CD1c-positive myeloid dendritic cell (primary cell): ENCODE data around the gene CUEDC2.

Experiments
- DNase-seq: peaks from one replicate; pipeline ENCODE4 v3.0.0-alpha.2; 2016; ENCODE audit errors: extremely low spot score

Gene CUEDC2

GRCh38 chr10:102432162-102432950 lies at the start of gene CUEDC2:
Gene CUEDC2 (minus strand): TSS chr10:102432574. CDS start chr10:102425188, 7,386 bp downstream.
- peak; percentile 98 for DNase-seq

DNA sequence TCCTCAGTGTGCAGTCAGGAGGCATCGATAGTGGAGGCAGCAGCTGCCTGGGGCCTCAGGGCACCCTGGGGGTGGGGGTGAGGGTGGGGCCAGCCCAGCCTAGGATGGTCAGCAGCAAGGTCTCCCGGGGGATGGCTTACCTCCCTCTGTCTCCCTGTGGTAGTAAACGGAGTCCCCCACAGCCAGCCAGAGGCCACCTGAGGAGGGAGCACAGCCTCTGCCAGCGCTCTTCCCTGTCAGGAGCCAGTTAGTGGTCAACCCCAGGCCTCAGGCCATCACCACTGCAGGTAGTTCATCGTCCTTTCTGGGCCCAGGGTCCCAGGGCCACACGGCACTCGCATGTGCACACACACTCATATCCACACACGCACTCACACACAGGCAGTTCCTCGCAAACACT lies 48.0 kb upstream of the CUEDC2 start:
- no peak for DNase-seq

- DNase-seq, result no peak
These were observed 47.3 kb upstream of the CUEDC2 start for GRCh38 chr10:102479651-102480050.

GRCh38 chr10:102476466-102477141 lies 44.2 kb upstream of the CUEDC2 start:
- no peak for DNase-seq

DNA sequence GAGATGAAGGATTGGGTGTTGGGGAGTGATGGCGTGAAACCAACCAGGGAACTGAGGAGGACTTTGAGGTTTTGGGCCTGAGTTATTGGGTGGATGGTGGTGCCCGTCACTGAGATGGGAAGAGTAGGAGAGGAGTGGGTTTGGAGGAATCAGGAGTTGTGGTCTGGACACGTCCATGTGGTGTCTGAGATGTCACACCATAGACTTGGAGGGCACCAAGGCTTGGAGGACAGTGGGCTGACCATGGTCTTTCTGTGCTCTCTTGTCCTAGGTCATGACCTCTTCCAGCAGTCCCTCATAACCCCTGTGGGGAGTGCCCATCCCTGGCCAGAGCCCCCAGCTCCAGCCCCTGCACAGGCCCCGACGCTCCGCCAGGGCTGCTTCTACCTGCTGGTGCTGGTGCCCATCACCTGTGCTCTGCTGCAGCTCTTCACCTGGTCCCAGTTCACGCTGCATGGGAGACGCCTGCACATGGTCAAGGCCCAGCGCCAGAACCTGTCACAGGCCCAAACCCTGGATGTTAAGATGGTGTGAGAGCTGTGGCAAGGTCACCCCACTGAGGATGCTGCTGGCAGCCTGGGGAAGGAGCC lies 43.2 kb upstream of the CUEDC2 start:
- no peak for DNase-seq

GRCh38 chr10:102473445-102474331 lies 41.3 kb upstream of the CUEDC2 start:
- DNase-seq, result no peak

DNA sequence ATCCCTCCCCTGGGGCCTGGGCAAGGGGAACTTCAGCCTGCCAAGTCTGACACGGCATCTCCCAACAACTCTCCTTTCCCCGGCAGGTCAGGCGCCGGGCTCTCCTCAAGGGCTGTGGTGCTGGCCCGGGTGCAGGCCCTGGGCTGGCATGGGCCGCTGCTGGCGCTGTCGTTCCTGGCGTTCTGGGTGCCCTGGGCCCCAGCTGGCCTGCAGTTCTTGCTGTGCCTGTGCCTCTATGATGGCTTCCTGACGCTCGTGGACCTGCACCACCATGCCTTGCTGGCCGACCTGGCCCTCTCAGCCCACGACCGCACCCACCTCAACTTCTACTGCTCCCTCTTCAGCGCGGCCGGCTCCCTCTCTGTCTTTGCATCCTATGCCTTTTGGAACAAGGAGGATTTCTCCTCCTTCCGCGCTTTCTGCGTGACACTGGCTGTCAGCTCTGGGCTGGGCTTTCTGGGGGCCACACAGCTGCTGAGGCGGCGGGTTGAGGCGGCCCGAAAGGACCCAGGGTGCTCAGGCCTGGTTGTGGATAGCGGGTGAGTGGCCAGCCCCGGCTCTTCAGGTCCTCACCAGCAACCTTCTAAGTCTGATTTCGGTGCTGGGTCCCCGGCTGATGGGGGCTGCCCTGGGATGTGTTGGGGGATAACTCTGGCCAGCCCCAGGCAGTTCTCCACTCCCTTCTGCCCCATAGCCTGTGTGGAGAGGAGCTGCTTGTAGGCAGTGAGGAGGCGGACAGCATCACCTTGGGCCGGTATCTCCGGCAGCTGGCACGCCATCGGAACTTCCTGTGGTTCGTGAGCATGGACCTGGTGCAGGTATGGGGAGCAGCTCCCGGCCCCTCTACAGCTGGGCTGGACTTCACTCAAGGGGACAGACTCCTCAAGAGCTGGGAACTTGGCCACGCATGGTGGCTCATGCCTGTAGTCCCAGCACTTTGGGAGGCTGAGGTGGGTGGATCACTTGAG lies 38.5 kb upstream of the CUEDC2 start:
- no peak for DNase-seq

DNA sequence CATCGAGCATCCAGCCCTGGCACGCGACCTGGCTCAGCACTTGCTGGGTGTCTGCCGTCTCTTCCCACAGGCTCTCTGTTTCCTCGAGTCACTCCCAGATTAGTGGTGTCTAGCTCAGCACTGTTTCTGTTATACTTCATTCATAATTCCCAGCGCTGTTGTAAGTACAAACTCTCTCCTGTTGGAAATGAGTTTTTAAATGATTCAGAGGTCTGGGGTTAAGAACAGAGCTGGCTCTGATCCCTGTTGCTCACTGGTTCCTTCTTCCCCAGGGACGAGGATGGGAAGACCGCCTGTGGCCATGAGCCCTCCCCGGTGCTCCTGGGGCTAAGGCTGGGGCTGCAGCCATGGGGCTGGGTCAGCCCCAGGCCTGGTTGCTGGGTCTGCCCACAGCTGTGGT lies 36.3 kb upstream of the CUEDC2 start:
- DNase-seq, result no peak

GRCh38 chr10:102467971-102468438 lies 35.6 kb upstream of the CUEDC2 start:
- peak; percentile 67 for DNase-seq

GRCh38 chr10:102467318-102467717 lies 34.9 kb upstream of the CUEDC2 start:
- DNase-seq, result no peak

- DNase-seq, result no peak
These were observed 33.1 kb upstream of the CUEDC2 start for GRCh38 chr10:102465466-102465865.

DNA sequence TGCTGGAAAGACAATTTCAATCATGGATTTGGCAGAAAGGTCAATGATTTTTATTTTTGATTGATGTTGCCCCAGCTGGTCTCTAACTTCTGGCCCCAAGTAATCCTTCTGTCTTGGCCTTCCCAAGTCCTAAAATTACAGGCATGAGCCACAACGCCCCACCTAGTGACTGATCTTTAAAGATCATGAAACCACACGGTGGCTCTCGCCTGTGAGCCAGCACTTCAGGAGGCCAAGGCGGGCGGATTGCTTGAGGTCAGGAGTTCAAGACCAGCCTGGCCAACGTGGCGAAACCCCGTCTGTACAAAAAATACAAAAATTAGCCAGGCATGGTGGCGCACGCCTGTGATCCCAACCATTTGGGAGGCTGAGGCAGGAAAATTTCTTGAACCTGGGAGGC lies 31.6 kb upstream of the CUEDC2 start:
- DNase-seq, result no peak

- no peak for DNase-seq
These were observed 30.2 kb upstream of the CUEDC2 start for GRCh38 chr10:102462512-102463054.

- DNase-seq, result peak; percentile 94
These were observed 29.0 kb upstream of the CUEDC2 start for GRCh38 chr10:102461187-102462054.

DNA sequence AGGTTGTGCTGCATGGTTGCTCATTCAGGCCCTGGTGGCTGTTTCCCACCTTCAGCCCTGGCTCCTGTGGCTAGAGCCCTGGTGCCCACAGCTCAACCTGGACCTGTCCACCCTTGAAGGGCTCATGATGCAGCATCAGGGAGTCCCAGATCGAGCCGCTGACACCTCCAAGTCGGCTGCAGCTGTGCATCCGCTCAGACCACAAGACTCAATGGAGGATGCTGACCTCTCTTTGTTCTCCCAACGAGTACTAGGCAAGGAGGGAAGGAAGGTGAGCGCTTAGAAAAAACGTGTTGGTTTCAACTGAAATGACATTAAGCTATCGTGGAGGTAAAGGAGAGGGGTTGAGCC lies 28.4 kb upstream of the CUEDC2 start:
- DNase-seq, result peak; percentile 2

GRCh38 chr10:102458656-102459055 lies 26.3 kb upstream of the CUEDC2 start:
- no peak for DNase-seq

GRCh38 chr10:102457591-102458150 lies 25.3 kb upstream of the CUEDC2 start:
- no peak for DNase-seq

DNA sequence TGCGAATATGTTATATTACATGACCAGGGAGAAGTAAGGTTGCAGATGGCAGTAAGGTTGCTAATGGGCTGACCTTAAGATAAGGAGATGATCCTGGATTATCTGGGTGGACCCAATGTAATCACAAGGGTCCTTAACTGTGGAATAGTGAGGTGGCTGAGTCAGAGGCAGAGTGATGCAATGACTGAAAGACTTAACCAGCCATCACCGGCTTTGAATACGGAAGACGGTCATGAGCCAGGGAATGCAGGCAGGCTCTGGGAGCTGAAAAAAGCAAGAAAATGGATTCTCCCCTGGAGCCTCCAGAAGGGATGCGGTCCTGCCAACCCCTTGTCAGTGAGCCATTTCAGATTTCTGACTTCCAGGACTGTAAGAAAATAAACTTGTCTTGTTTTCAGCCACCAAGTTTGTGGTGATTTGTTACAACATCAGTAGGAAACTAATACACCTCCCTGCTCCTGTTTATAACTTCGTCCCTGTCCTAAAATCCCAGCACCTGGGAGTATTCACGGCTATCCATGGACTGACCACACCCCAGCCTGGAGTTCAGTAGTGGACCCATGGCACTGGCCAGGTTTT lies 23.6 kb upstream of the CUEDC2 start:
- DNase-seq, result peak; percentile 72
